Aorta (tissue), 5 donors: ENCODE data around the gene CDK6. TPM values are rescaled to one million over a fixed set of nuclear protein-coding genes. Genes with fewer than 3 reads are reported as not detected.

ENCODE experiments used
- ATAC-seq: fragments of 200-7000 bp; cut with Tn5 transposase; one replicate; pipeline ENCODE4 v1.9.1; 2022; ENCODE audit warnings: moderate library complexity; ENCODE audit not compliant: low FRiP score
- DNase-seq, 2 donors: peaks; one replicate each; pipeline ENCODE4 v3.0.0-alpha.2; 2020
- H3K27ac ChIP-seq, 2 donors: one replicate each; pipeline ENCODE4 v1.5.1; 2013; ENCODE audit warnings: low read length in 2 of 2, mild to moderate bottlenecking in 2 of 2, moderate library complexity in 2 of 2, control low read depth in 1 of 2, inconsistent platforms in 1 of 2, low read depth in 1 of 2
- H3K27me3 ChIP-seq, 2 donors: one replicate each; pipeline ENCODE4 v1.6.1; 2013; ENCODE audit warnings: control low read depth in 1 of 2, low read length in 1 of 2, mild to moderate bottlenecking in 1 of 2, moderate library complexity in 1 of 2; ENCODE audit not compliant: insufficient read depth in 2 of 2, control insufficient read depth in 1 of 2
- H3K36me3 ChIP-seq, 2 donors: one replicate each; pipeline ENCODE4 v1.6.1; 2013; ENCODE audit warnings: control low read depth in 1 of 2, low read length in 1 of 2, mild to moderate bottlenecking in 1 of 2; ENCODE audit not compliant: insufficient read depth in 2 of 2, control insufficient read depth in 1 of 2
- H3K4me1 ChIP-seq, 2 donors: one replicate each; pipeline ENCODE4 v1.6.1; 2013; ENCODE audit warnings: low read length in 2 of 2, control low read depth in 1 of 2, mild to moderate bottlenecking in 1 of 2, moderate library complexity in 1 of 2; ENCODE audit not compliant: insufficient read depth in 2 of 2, control insufficient read depth in 1 of 2
- H3K4me3 ChIP-seq, 2 donors: one replicate each; pipeline ENCODE4 v1.5.1; 2013; ENCODE audit warnings: low read length in 2 of 2, control low read depth in 1 of 2, mild to moderate bottlenecking in 1 of 2
- H3K9me3 ChIP-seq: one replicate; pipeline ENCODE4 v1.6.1; 2013; ENCODE audit warnings: mild to moderate bottlenecking, low read length; ENCODE audit not compliant: control insufficient read depth
- WGBS, 2 donors: extraction: QIAGEN DNeasy Blood & Tissue Kit; methylation state at CpG; one replicate each; pipeline ENCODE4 v1.1.7; 2013; 5-methylcytosine and 5-hydroxymethylcytosine counted together
- intact Hi-C, 2 donors: fragments of 100-400 bp; cut with DNase I; formaldehyde crosslinking; loops; one replicate each; pipeline versions ENCODE4 v1.14.2 to v1.15.0; 2022
- polyA plus RNA-seq, 2 donors: library from polyadenylated mRNA; stranded (reverse); fragments of 200-250 nt; gene quantifications; one replicate each; pipeline ENCODE4 v1.2.3, GENCODE V29; 2013
- total RNA-seq, 2 donors: library from RNA; stranded (reverse); fragmentation: NEBNext Ultra II Directional; extraction: Animal tissue kit (Norgen Biotek cat#: 25700); gene quantifications; one replicate each; pipeline ENCODE4 v1.2.1, GENCODE V29; 2021
- donor health status: healthy with polysubstance abuse.
- donor health status: Bipolar disorder and iron deficiency.
- donor health status: DM: no; HTN: no; CAD: no.
- donor health status: DM: no; HTN: no; CAD: no.
- donor health status: DM: yes; HTN: yes; CAD: no.

The CDK6 gene
- total and polyA plus RNA-seq, 4 donors = 2.8 to 26.0 (median 11.4) TPM

GRCh38 chr7:92851732-92852131 is 15.4 kb upstream of the CDK6 start:
- DNase-seq = no peak
- Histone ChIP-seq H3K9me3 (no peaks in the 10 kb centered on the region), H3K27me3 (no peaks in the 10 kb centered on the region), H3K27ac (no peak overlapping the region), H3K4me3 (no peak overlapping the region), H3K36me3 (no peaks in the 10 kb centered on the region), H3K4me1 (peaks cover 0 to 1% of the 10 kb centered on the region in 2 donors)
- intact Hi-C loops = no loop called here
- 78% methylated on average over 3 of the region's 3 CpGs for WGBS, 2 donors
- no peak for ATAC-seq

GRCh38 chr7:92850516-92850915 is 14.1 kb upstream of the CDK6 start:
- 82 to 94% methylated on average over 1 of the region's 1 CpG for WGBS, 2 donors
- no peak overlapping the region for H3K4me3 ChIP-seq
- intact Hi-C loops = no loop called here
- peaks cover 0 to 2% of the 10 kb centered on the region in 2 donors for H3K27me3 ChIP-seq
- DNase-seq (no peak), ATAC-seq (no peak)
- H3K4me1 ChIP-seq = peaks cover 0 to 1% of the 10 kb centered on the region in 2 donors
- no peaks in the 10 kb centered on the region for H3K9me3 ChIP-seq
- H3K27ac ChIP-seq = no peak overlapping the region
- no peaks in the 10 kb centered on the region for H3K36me3 ChIP-seq

GRCh38 chr7:92849322-92849721 is 12.9 kb upstream of the CDK6 start:
- H3K27me3 ChIP-seq = peaks cover 0 to 2% of the 10 kb centered on the region in 2 donors
- no peak overlapping the region for H3K4me3 ChIP-seq
- no peaks in the 10 kb centered on the region for H3K9me3 ChIP-seq
- DNase-seq = no peak
- H3K27ac ChIP-seq = no peak overlapping the region
- ATAC-seq = no peak
- 42 to 50% methylated on average over 4 of the region's 4 CpGs for WGBS, 2 donors
- intact Hi-C loops = loop anchor here in 1 of 2 donors (10.0 kb wide), 1 partner anchor 195 kb away; no protein-coding TSS in a partner anchor
- peaks cover 0 to 1% of the 10 kb centered on the region in 2 donors for H3K4me1 ChIP-seq
- no peaks in the 10 kb centered on the region for H3K36me3 ChIP-seq

- H3K4me3 ChIP-seq = no peak overlapping the region
- ATAC-seq (no peak), DNase-seq (no peak)
- H3K9me3 ChIP-seq = no peaks in the 10 kb centered on the region
- H3K27ac ChIP-seq = no peak overlapping the region
- intact Hi-C loops = loop anchor here in 1 of 2 donors (10.0 kb wide), 1 partner anchor 196 kb away; no protein-coding TSS in a partner anchor
- H3K27me3 ChIP-seq = peaks cover 0 to 2% of the 10 kb centered on the region in 2 donors
- WGBS, 2 donors = 67 to 74% methylated on average over 3 of the region's 3 CpGs
- H3K36me3 ChIP-seq = no peaks in the 10 kb centered on the region
- peaks cover 0 to 1% of the 10 kb centered on the region in 2 donors for H3K4me1 ChIP-seq
These were observed 12.5 kb upstream of the CDK6 start for GRCh38 chr7:92848851-92849250.

- DNase-seq = no peak
- 63 to 73% methylated on average over 2 of the region's 2 CpGs for WGBS, 2 donors
- H3K27me3 ChIP-seq = peaks cover 0 to 2% of the 10 kb centered on the region in 2 donors
- no peak for ATAC-seq
- intact Hi-C loops = loop anchor here in 1 of 2 donors (10.0 kb wide), 1 partner anchor 196 kb away; no protein-coding TSS in a partner anchor
- peaks cover 0 to 1% of the 10 kb centered on the region in 2 donors for H3K4me1 ChIP-seq
- H3K9me3 ChIP-seq = no peaks in the 10 kb centered on the region
- no peaks in the 10 kb centered on the region for H3K36me3 ChIP-seq
- no peak overlapping the region for H3K27ac ChIP-seq
- H3K4me3 ChIP-seq = no peak overlapping the region
These were observed 12.1 kb upstream of the CDK6 start for GRCh38 chr7:92848441-92848840.

GRCh38 chr7:92847305-92847704 is 10.9 kb upstream of the CDK6 start:
- no peaks in the 10 kb centered on the region for H3K36me3 ChIP-seq
- no peak overlapping the region for H3K4me3 ChIP-seq
- DNase-seq (no peak), ATAC-seq (no peak)
- 92 to 95% methylated on average over 2 of the region's 2 CpGs for WGBS, 2 donors
- intact Hi-C loops = loop anchor here in 1 of 2 donors (10.0 kb wide), 1 partner anchor 197 kb away; no protein-coding TSS in a partner anchor
- peaks cover 0 to 2% of the 10 kb centered on the region in 2 donors for H3K27me3 ChIP-seq
- no peaks in the 10 kb centered on the region for H3K9me3 ChIP-seq
- no peak overlapping the region for H3K27ac ChIP-seq
- peaks cover 0 to 1% of the 10 kb centered on the region in 2 donors for H3K4me1 ChIP-seq

GRCh38 chr7:92845736-92846135 is 9.4 kb upstream of the CDK6 start:
- no peak for ATAC-seq
- intact Hi-C loops = loop anchor here in 1 of 2 donors (10.0 kb wide), 1 partner anchor 199 kb away; no protein-coding TSS in a partner anchor

GRCh38 chr7:92843781-92844180 is 7.4 kb upstream of the CDK6 start:
- DNase-seq (no peak), ATAC-seq (no peak)
- Histone ChIP-seq H3K4me1 (peaks cover 0 to 1% of the 10 kb centered on the region in 2 donors), H3K27me3 (peaks cover 0 to 2% of the 10 kb centered on the region in 2 donors), H3K9me3 (no peaks in the 10 kb centered on the region), H3K36me3 (no peaks in the 10 kb centered on the region), H3K4me3 (no peak overlapping the region), H3K27ac (no peak overlapping the region)
- intact Hi-C loops = loop anchor here in 1 of 2 donors (10.0 kb wide), 1 partner anchor 201 kb away; no protein-coding TSS in a partner anchor
- 92 to 95% methylated on average over 4 of the region's 4 CpGs for WGBS, 2 donors

More at GRCh38 chr7:92845736-92846135, 9.4 kb upstream of the CDK6 start:
- WGBS, 2 donors = 83 to 84% methylated on average over 2 of the region's 2 CpGs
- H3K27me3 ChIP-seq = peaks cover 0 to 2% of the 10 kb centered on the region in 2 donors
- no peak overlapping the region for H3K4me3 ChIP-seq
- no peaks in the 10 kb centered on the region for H3K9me3 ChIP-seq
- H3K27ac ChIP-seq = no peak overlapping the region
- H3K36me3 ChIP-seq = no peaks in the 10 kb centered on the region
- H3K4me1 ChIP-seq = peaks cover 0 to 1% of the 10 kb centered on the region in 2 donors
- DNase-seq = no peak
